OCI-LY1 (cell line): ENCODE measurements around the gene PTPDC1.

Source experiments
- H2AFZ ChIP-seq: fragments of 200-600 bp; sonication (generic), shearing (Covaris generic); 2 replicates; pipeline ENCODE4 v1.6.0; 2014; ENCODE audit warnings: antibody characterized with exemption, mild to moderate bottlenecking, low read length
- H3F3A ChIP-seq: fragments of 200-600 bp; sonication (generic), shearing (Covaris generic); 2 replicates; pipeline ENCODE4 v1.6.0; 2014; ENCODE audit warnings: mild to moderate bottlenecking, antibody characterized with exemption, low read length, moderate library complexity; ENCODE audit not compliant: insufficient read depth
- H3K27ac ChIP-seq: fragments of 200-600 bp; sonication (generic); 2 replicates; pipeline ENCODE4 v1.5.1; 2014; ENCODE audit warnings: low read length, mixed run types, mild to moderate bottlenecking, low read depth; ENCODE audit not compliant: poor library complexity, severe bottlenecking
- H3K27me3 ChIP-seq: fragments of 200-600 bp; sonication (generic); 2 replicates; pipeline ENCODE4 v1.6.0; 2014; ENCODE audit warnings: antibody characterized with exemption, mild to moderate bottlenecking, low read length, moderate library complexity; ENCODE audit not compliant: insufficient read depth
- H3K36me3 ChIP-seq: fragments of 200-600 bp; sonication (generic); 2 replicates; pipeline ENCODE4 v1.6.1; 2014; ENCODE audit warnings: mild to moderate bottlenecking, antibody characterized with exemption, low read length, moderate library complexity, mixed read lengths; ENCODE audit not compliant: insufficient read depth
- H3K4me1 ChIP-seq: fragments of 200-600 bp; sonication (generic); 2 replicates; pipeline ENCODE4 v1.5.1; 2014; ENCODE audit warnings: mild to moderate bottlenecking, low read length, moderate library complexity; ENCODE audit not compliant: insufficient read depth, severe bottlenecking
- H3K4me2 ChIP-seq: fragments of 200-600 bp; sonication (generic), shearing (Covaris generic); 2 replicates; pipeline ENCODE4 v1.6.1; 2014; ENCODE audit warnings: low read length
- H3K4me3 ChIP-seq: fragments of 200-600 bp; sonication (generic); 2 replicates; pipeline ENCODE4 v1.5.1; 2014; ENCODE audit warnings: low read length, low read depth, mild to moderate bottlenecking, mixed read lengths; ENCODE audit not compliant: poor library complexity, severe bottlenecking
- H3K79me2 ChIP-seq: fragments of 200-600 bp; shearing (Covaris generic); 2 replicates; pipeline ENCODE4 v1.6.1; 2016; ENCODE audit warnings: mixed run types, low read length, mixed read lengths; ENCODE audit not compliant: insufficient read depth
- H3K9ac ChIP-seq: fragments of 200-600 bp; sonication (generic), shearing (Covaris generic); 2 replicates; pipeline ENCODE4 v1.6.1; 2014; ENCODE audit warnings: mild to moderate bottlenecking, low read length, mixed read lengths
- H3K9me2 ChIP-seq: fragments of 200-600 bp; sonication (generic), shearing (Covaris generic); 2 replicates; pipeline ENCODE4 v1.6.1; 2014; ENCODE audit warnings: low read depth, mild to moderate bottlenecking, low read length, mixed read lengths
- H3K9me3 ChIP-seq: fragments of 200-600 bp; shearing (Covaris generic); 2 replicates; pipeline ENCODE4 v1.6.1; 2014; ENCODE audit warnings: low read length, mixed read lengths
- H4K20me1 ChIP-seq: fragments of 200-600 bp; sonication (generic), shearing (Covaris generic); 2 replicates; pipeline ENCODE4 v1.6.0; 2016; ENCODE audit warnings: mild to moderate bottlenecking, low read length; ENCODE audit not compliant: insufficient read depth
- EZH2 ChIP-seq: fragments of 200-600 bp; sonication (generic), shearing (Covaris generic); IDR thresholded peaks from 2 replicates; pipeline ENCODE4 v1.8.0; 2017; ENCODE audit warnings: borderline replicate concordance, mixed run types, mild to moderate bottlenecking, antibody characterized with exemption, low read length, moderate library complexity, mixed read lengths
- TF ChIP-seq, protein P1 (sequence below): fragments of 200-600 bp; sonication (generic), shearing (Covaris generic); IDR thresholded peaks from 2 replicates; pipeline ENCODE4 v1.5.1; 2017; ENCODE audit warnings: mild to moderate bottlenecking, antibody characterized with exemption, low read length, moderate library complexity, mixed read lengths

Gene PTPDC1

DNA sequence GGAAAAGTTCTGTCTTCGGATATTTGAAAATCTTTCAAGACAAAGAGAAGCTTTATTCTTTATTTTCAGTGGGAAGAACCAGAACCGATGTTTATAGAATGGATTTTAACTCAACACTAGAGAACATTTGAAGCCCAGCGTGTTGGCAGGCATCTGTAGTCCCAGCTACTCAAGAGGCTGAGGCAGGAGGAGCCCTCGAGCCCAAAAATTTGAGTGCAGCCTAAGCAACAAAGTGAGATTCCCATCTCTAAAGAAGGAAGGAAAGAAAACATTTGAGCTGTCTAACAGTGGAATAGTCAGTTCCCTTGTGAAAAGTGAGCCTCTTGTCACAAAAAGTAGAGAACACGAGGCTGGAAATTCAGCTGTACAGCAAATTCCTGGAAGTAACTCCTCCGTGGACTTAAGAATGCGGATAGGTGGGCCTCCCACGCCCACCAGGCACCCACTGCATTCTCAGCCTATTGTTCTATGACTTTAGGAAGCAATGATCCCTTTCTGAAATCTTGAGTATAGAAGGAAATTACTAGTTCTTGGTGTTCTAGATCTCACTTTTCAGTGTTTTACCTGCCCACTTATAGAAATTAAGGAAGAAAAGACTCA, 2.3 kb upstream of the PTPDC1 start:
- Histone ChIP-seq H3K9me2 (no peaks in the 10 kb centered on the region; the same call in 1 of the 2 replicates), H2AFZ (no peak overlapping the region), H3K27me3 (no peaks in the 10 kb centered on the region), H3K9ac (no peak overlapping the region), H4K20me1 (no peaks in the 10 kb centered on the region), H3F3A (no peaks in the 10 kb centered on the region), H3K9me3 (no peaks in the 10 kb centered on the region), H3K4me1 (no peaks in the 10 kb centered on the region), H3K4me3 (no peak overlapping the region), H3K27ac (no peak overlapping the region), H3K79me2 (no peaks in the 10 kb centered on the region), H3K4me2 (no peak overlapping the region), H3K36me3 (no peaks in the 10 kb centered on the region)
- TF ChIP-seq EZH2: no peak
- TF ChIP-seq, protein P1, sequence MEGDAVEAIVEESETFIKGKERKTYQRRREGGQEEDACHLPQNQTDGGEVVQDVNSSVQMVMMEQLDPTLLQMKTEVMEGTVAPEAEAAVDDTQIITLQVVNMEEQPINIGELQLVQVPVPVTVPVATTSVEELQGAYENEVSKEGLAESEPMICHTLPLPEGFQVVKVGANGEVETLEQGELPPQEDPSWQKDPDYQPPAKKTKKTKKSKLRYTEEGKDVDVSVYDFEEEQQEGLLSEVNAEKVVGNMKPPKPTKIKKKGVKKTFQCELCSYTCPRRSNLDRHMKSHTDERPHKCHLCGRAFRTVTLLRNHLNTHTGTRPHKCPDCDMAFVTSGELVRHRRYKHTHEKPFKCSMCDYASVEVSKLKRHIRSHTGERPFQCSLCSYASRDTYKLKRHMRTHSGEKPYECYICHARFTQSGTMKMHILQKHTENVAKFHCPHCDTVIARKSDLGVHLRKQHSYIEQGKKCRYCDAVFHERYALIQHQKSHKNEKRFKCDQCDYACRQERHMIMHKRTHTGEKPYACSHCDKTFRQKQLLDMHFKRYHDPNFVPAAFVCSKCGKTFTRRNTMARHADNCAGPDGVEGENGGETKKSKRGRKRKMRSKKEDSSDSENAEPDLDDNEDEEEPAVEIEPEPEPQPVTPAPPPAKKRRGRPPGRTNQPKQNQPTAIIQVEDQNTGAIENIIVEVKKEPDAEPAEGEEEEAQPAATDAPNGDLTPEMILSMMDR: no peak

DNA sequence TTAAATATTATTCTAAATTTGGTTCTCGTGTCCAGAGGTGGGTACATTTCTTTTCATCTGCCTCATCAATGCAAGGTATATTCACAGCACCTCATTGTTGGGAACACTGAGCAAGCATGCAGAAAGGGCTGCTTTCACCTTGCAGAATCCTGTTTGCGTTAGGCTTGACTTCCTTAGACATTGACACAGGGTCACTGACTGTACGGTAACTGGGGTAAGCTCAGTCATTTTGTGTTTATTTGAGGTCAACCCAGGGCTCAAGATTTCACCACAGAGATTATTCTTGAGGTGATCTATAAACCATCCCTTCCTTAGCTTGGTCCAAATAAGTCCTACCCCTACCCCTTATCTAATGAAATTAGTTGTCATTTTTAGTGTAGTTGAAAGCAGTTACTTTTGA, 1.7 kb upstream of the PTPDC1 start:
- Histone ChIP-seq H2AFZ (no peak overlapping the region), H3K27me3 (no peaks in the 10 kb centered on the region), H3K4me2 (no peak overlapping the region), H3K4me3 (no peak overlapping the region), H3K9me3 (no peaks in the 10 kb centered on the region), H3K79me2 (no peaks in the 10 kb centered on the region), H4K20me1 (no peaks in the 10 kb centered on the region), H3K4me1 (no peaks in the 10 kb centered on the region), H3K9ac (no peak overlapping the region), H3F3A (no peaks in the 10 kb centered on the region), H3K27ac (no peak overlapping the region), H3K9me2 (no peaks in the 10 kb centered on the region; the same call in 1 of the 2 replicates), H3K36me3 (no peaks in the 10 kb centered on the region)
- TF ChIP-seq, protein P1: no peak
- no peak for TF ChIP-seq EZH2

GRCh38 chr9:94082956-94083355, 1.3 kb upstream of the PTPDC1 start:
- H3K9ac ChIP-seq: no peak overlapping the region
- H3K9me2 ChIP-seq: no peaks in the 10 kb centered on the region; the same call in 1 of the 2 replicates
- no peaks in the 10 kb centered on the region for H3K36me3 ChIP-seq
- H3K4me1 ChIP-seq: no peaks in the 10 kb centered on the region
- no peak overlapping the region for H3K4me2 ChIP-seq
- no peaks in the 10 kb centered on the region for H3K9me3 ChIP-seq
- no peak overlapping the region for H3K27ac ChIP-seq
- no peaks in the 10 kb centered on the region for H4K20me1 ChIP-seq
- no peak for TF ChIP-seq EZH2
- TF ChIP-seq, protein P1: no peak
- no peaks in the 10 kb centered on the region for H3F3A ChIP-seq
- H3K79me2 ChIP-seq: no peaks in the 10 kb centered on the region
- H3K27me3 ChIP-seq: no peaks in the 10 kb centered on the region
- H3K4me3 ChIP-seq: no peak overlapping the region
- no peak overlapping the region for H2AFZ ChIP-seq
